Measurements from ENCODE around the gene CALCOCO1.

CALCOCO1 gene

GRCh38 chr12:53738406-53739213 lies 11.4 kb upstream of the CALCOCO1 start:
- peak overlapping the region; percentile 29; the same call in 1 of the 2 replicates for H3K4me3 ChIP-seq (ENCODE audit: low read length)
- H3K9me2 ChIP-seq (replicated peaks; ENCODE audit: control insufficient read depth, low read length), result no peaks in the 10 kb centered on the region
- H3K4me2 ChIP-seq (ENCODE audit: low read length), result peak overlapping the region; percentile 46
- no peaks in the 10 kb centered on the region for H3K9me3 ChIP-seq (ENCODE audit: control insufficient read depth, insufficient read depth, low read length)
- H3K36me3 ChIP-seq (ENCODE audit: control insufficient read depth, low read length), result no peaks in the 10 kb centered on the region
- peak; percentile 36; the same call in 1 of the 2 replicates for TF ChIP-seq EZH2phosphoT487 (IDR thresholded peaks at IDR 0.05; ENCODE audit: borderline replicate concordance, low read length)
- TF ChIP-seq, protein P1, sequence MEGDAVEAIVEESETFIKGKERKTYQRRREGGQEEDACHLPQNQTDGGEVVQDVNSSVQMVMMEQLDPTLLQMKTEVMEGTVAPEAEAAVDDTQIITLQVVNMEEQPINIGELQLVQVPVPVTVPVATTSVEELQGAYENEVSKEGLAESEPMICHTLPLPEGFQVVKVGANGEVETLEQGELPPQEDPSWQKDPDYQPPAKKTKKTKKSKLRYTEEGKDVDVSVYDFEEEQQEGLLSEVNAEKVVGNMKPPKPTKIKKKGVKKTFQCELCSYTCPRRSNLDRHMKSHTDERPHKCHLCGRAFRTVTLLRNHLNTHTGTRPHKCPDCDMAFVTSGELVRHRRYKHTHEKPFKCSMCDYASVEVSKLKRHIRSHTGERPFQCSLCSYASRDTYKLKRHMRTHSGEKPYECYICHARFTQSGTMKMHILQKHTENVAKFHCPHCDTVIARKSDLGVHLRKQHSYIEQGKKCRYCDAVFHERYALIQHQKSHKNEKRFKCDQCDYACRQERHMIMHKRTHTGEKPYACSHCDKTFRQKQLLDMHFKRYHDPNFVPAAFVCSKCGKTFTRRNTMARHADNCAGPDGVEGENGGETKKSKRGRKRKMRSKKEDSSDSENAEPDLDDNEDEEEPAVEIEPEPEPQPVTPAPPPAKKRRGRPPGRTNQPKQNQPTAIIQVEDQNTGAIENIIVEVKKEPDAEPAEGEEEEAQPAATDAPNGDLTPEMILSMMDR (IDR thresholded peaks at IDR 0.05; ENCODE audit: low read depth, low read length, poor library complexity, severe bottlenecking), result no peak
- peaks cover 53% of the 10 kb centered on the region for H3K27me3 ChIP-seq (ENCODE audit: control insufficient read depth, low read length)
- no peaks in the 10 kb centered on the region for H3K79me2 ChIP-seq (ENCODE audit: control insufficient read depth, low read length)
- peaks cover 21% of the 10 kb centered on the region for H3K4me1 ChIP-seq (ENCODE audit: control insufficient read depth, low read length)
- H3K27ac ChIP-seq (ENCODE audit: low read depth, low read length), result no peak overlapping the region
- H3F3A ChIP-seq (ENCODE audit: control insufficient read depth, insufficient read depth), result peaks cover 4% of the 10 kb centered on the region; the same call in 1 of the 2 replicates
- H4K20me1 ChIP-seq (ENCODE audit: control insufficient read depth, insufficient read depth, low read depth, low read length), result no peaks in the 10 kb centered on the region

GRCh38 chr12:53737951-53738405 lies 10.7 kb upstream of the CALCOCO1 start:
- Histone ChIP-seq H3K9me2 (replicated peaks; ENCODE audit: control insufficient read depth, low read length) (no peaks in the 10 kb centered on the region), H3K4me2 (ENCODE audit: low read length) (no peak overlapping the region), H3K4me1 (ENCODE audit: control insufficient read depth, low read length) (peaks cover 15% of the 10 kb centered on the region), H3K27ac (ENCODE audit: low read depth, low read length) (no peak overlapping the region), H3K9me3 (ENCODE audit: control insufficient read depth, insufficient read depth, low read length) (no peaks in the 10 kb centered on the region), H4K20me1 (ENCODE audit: control insufficient read depth, insufficient read depth, low read depth, low read length) (no peaks in the 10 kb centered on the region), H3F3A (ENCODE audit: control insufficient read depth, insufficient read depth) (peaks cover 4% of the 10 kb centered on the region; the same call in 1 of the 2 replicates), H3K36me3 (ENCODE audit: control insufficient read depth, low read length) (no peaks in the 10 kb centered on the region), H3K4me3 (ENCODE audit: low read length) (no peak overlapping the region), H3K79me2 (ENCODE audit: control insufficient read depth, low read length) (no peaks in the 10 kb centered on the region), H3K27me3 (ENCODE audit: control insufficient read depth, low read length) (peaks cover 48% of the 10 kb centered on the region)
- TF ChIP-seq, protein P1 (IDR thresholded peaks at IDR 0.05; ENCODE audit: low read depth, low read length, poor library complexity, severe bottlenecking), result no peak
- no peak for TF ChIP-seq EZH2phosphoT487 (IDR thresholded peaks at IDR 0.05; ENCODE audit: borderline replicate concordance, low read length)

DNA sequence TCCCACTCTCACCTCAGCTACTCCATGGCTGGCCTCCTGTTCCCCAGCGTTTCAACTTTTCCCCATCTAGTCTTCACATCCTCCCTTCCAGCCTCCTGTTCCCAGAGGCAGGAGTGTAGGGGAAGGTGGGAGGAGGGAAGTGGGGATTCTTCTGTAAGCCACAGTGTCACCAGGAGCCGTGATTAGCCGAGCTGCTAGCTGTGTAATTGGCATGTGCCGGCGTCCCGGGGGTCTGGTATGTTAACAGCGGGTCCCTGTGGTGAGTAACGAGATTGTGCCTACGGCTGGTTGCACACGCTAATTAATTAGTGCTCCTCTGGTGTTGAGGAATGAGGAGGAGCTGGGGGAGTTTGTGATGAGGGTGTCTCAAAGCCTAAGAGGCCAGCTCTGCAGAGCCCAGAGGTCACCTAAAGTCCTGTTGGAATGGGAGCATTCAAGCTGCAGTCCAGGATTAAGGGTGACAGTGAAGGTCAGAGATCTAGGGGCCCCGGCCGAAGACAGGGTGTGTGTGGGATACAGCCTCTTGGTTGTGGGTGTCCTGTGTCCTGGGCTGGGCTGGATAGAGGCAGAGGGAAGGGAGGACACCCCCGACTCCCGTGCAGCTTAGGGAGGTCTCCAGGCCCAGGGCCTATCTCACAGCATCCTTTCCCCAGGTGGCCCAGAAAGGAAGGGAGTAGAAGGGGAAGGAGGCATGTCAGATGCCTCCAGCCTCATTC lies 10.0 kb upstream of the CALCOCO1 start:
- Histone ChIP-seq H3K4me1 (ENCODE audit: control insufficient read depth, low read length) (peaks cover 15% of the 10 kb centered on the region), H4K20me1 (ENCODE audit: control insufficient read depth, insufficient read depth, low read depth, low read length) (no peaks in the 10 kb centered on the region), H3K27ac (ENCODE audit: low read depth, low read length) (no peak overlapping the region), H3K36me3 (ENCODE audit: control insufficient read depth, low read length) (no peaks in the 10 kb centered on the region), H3K27me3 (ENCODE audit: control insufficient read depth, low read length) (peaks cover 42% of the 10 kb centered on the region), H3K9me3 (ENCODE audit: control insufficient read depth, insufficient read depth, low read length) (no peaks in the 10 kb centered on the region), H3F3A (ENCODE audit: control insufficient read depth, insufficient read depth) (peaks cover 4% of the 10 kb centered on the region; the same call in 1 of the 2 replicates), H3K4me2 (ENCODE audit: low read length) (no peak overlapping the region), H3K79me2 (ENCODE audit: control insufficient read depth, low read length) (no peaks in the 10 kb centered on the region), H3K4me3 (ENCODE audit: low read length) (no peak overlapping the region), H3K9me2 (replicated peaks; ENCODE audit: control insufficient read depth, low read length) (no peaks in the 10 kb centered on the region)
- TF ChIP-seq, protein P1 (IDR thresholded peaks at IDR 0.05; ENCODE audit: low read depth, low read length, poor library complexity, severe bottlenecking), result no peak
- TF ChIP-seq EZH2phosphoT487 (IDR thresholded peaks at IDR 0.05; ENCODE audit: borderline replicate concordance, low read length), result no peak
